HEK293 (cell line): ENCODE results near the gene ILDR1.

Source experiments
- CTCF ChIA-PET: fragments of 350-600 bp; formaldehyde crosslinking; extraction: SDS; loops from one replicate; lab custom pipeline; 2021; ENCODE audit warnings: antibody characterized with exemption; lab: Yijun Ruan, JAX
- POLR2A ChIA-PET: fragments of 300-600 bp; formaldehyde crosslinking; extraction: SDS; loops from one replicate; lab custom pipeline; 2020; ENCODE audit warnings: antibody characterized with exemption, inconsistent platforms; lab: Yijun Ruan, JAX
- H3K27ac ChIP-seq: fragments of 200-500 bp; sonication (Bioruptor generic); 2 replicates; pipeline ENCODE4 v1.5.1; 2014; ENCODE audit warnings: low read depth, low read length, control low read depth, inconsistent platforms; ENCODE audit errors: extremely low read depth
- H3K36me3 ChIP-seq, 2 experiments: fragments of 200-500 bp in 1 of 2; sonication (Bioruptor generic) in 1 of 2; 1 replicate in 1 of 2; 2 replicates in 1 of 2; pipeline ENCODE4 v1.5.1; 2014 to 2017; ENCODE audit warnings: inconsistent platforms in 2 of 2, low read length in 2 of 2; ENCODE audit not compliant: control insufficient read depth in 2 of 2, insufficient read depth in 1 of 2
- H3K4me1 ChIP-seq: fragments of 200-500 bp; sonication (Bioruptor generic); 2 replicates; pipeline ENCODE4 v1.5.1; 2014; ENCODE audit warnings: mild to moderate bottlenecking, low read length, inconsistent platforms; ENCODE audit not compliant: control insufficient read depth, insufficient read depth
- H3K4me3 ChIP-seq: 2 replicates; pipeline ENCODE4 v1.5.1; 2011; ENCODE audit warnings: low read depth, mild to moderate bottlenecking, control low read depth, low read length, moderate library complexity
- H3K9me3 ChIP-seq: fragments of 200-500 bp; sonication (Bioruptor generic); 2 replicates; pipeline ENCODE4 v1.5.1; 2014; ENCODE audit warnings: low read depth, low read length, inconsistent platforms; ENCODE audit not compliant: control insufficient read depth, insufficient read depth
- HOXA7 ChIP-seq: sonication (generic); formaldehyde crosslinking; IDR thresholded peaks from 2 replicates; pipeline ENCODE4 v1.8.1; 2022; ENCODE audit warnings: missing genetic modification reagents, borderline replicate concordance
- REST ChIP-seq: fragments of 450-650 bp; formaldehyde crosslinking; IDR thresholded peaks from 2 replicates; pipeline ENCODE4 v1.5.1; 2016; ENCODE audit warnings: missing biosample characterization, missing genetic modification characterization
- SP3 ChIP-seq: fragments of 450-650 bp; formaldehyde crosslinking; IDR thresholded peaks from 2 replicates; pipeline ENCODE4 v1.5.1; 2016; ENCODE audit warnings: missing biosample characterization, missing genetic modification characterization
- TRIM28 ChIP-seq: IDR thresholded peaks from 2 replicates; pipeline ENCODE4 v1.6.1; 2011; ENCODE audit warnings: low read length, control low read depth, borderline replicate concordance
- ZNF169 ChIP-seq: fragments of 450-650 bp; formaldehyde crosslinking; IDR thresholded peaks from 2 replicates; pipeline ENCODE4 v1.5.1; 2016; ENCODE audit warnings: missing biosample characterization, missing genetic modification characterization
- ZNF184 ChIP-seq: fragments of 450-650 bp; IDR thresholded peaks from 2 replicates; pipeline ENCODE4 v1.5.1; 2018; ENCODE audit warnings: missing biosample characterization, mild to moderate bottlenecking, missing genetic modification characterization
- ZNF248 ChIP-seq: fragments of 450-650 bp; formaldehyde crosslinking; IDR thresholded peaks from 2 replicates; pipeline ENCODE4 v1.5.1; 2017; ENCODE audit warnings: missing biosample characterization, missing genetic modification characterization
- ZNF544 ChIP-seq: fragments of 450-650 bp; formaldehyde crosslinking; IDR thresholded peaks from 2 replicates; pipeline ENCODE4 v1.5.0; 2017; ENCODE audit warnings: missing biosample characterization, missing genetic modification characterization
- ZNF558 ChIP-seq: fragments of 450-650 bp; formaldehyde crosslinking; IDR thresholded peaks from 2 replicates; pipeline ENCODE4 v1.5.1; 2016; ENCODE audit warnings: missing biosample characterization, missing genetic modification characterization
- ZNF560 ChIP-seq: fragments of 450-650 bp; formaldehyde crosslinking; IDR thresholded peaks from 2 replicates; pipeline ENCODE4 v1.5.1; 2017; ENCODE audit warnings: missing biosample characterization, missing genetic modification characterization, borderline replicate concordance
- ZSCAN18 ChIP-seq: fragments of 450-650 bp; formaldehyde crosslinking; IDR thresholded peaks from 2 replicates; pipeline ENCODE4 v1.5.1; 2016; ENCODE audit warnings: missing biosample characterization, missing genetic modification characterization
- TF ChIP-seq, protein P1 (sequence below): fragments of 450-650 bp; IDR thresholded peaks from 2 replicates; pipeline ENCODE4 v1.5.1; 2018; ENCODE audit warnings: missing biosample characterization, missing genetic modification characterization
- TF ChIP-seq, protein P2 (sequence below): fragments of 450-650 bp; formaldehyde crosslinking; IDR thresholded peaks from 2 replicates; pipeline ENCODE4 v1.5.1; 2017; ENCODE audit warnings: missing biosample characterization, missing genetic modification characterization
- TF ChIP-seq, protein P3 (sequence below): fragments of 450-650 bp; formaldehyde crosslinking; conservative IDR thresholded peaks from 2 replicates; pipeline ENCODE4 v1.5.1; 2016; ENCODE audit warnings: low read depth, missing biosample characterization, missing genetic modification characterization
- TF ChIP-seq, protein P4 (sequence below): fragments of 450-650 bp; formaldehyde crosslinking; IDR thresholded peaks from 2 replicates; pipeline ENCODE4 v1.5.1; 2016; ENCODE audit warnings: missing biosample characterization, missing genetic modification characterization

Gene ILDR1

GRCh38 chr3:122013448-122013925 is 8.6 kb downstream of the ILDR1 start (continued):
- TF ChIP-seq, protein P1, sequence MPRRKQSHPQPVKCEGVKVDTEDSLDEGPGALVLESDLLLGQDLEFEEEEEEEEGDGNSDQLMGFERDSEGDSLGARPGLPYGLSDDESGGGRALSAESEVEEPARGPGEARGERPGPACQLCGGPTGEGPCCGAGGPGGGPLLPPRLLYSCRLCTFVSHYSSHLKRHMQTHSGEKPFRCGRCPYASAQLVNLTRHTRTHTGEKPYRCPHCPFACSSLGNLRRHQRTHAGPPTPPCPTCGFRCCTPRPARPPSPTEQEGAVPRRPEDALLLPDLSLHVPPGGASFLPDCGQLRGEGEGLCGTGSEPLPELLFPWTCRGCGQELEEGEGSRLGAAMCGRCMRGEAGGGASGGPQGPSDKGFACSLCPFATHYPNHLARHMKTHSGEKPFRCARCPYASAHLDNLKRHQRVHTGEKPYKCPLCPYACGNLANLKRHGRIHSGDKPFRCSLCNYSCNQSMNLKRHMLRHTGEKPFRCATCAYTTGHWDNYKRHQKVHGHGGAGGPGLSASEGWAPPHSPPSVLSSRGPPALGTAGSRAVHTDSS (tag by site-specific recombination) = no peak
- TF ChIP-seq, protein P2, sequence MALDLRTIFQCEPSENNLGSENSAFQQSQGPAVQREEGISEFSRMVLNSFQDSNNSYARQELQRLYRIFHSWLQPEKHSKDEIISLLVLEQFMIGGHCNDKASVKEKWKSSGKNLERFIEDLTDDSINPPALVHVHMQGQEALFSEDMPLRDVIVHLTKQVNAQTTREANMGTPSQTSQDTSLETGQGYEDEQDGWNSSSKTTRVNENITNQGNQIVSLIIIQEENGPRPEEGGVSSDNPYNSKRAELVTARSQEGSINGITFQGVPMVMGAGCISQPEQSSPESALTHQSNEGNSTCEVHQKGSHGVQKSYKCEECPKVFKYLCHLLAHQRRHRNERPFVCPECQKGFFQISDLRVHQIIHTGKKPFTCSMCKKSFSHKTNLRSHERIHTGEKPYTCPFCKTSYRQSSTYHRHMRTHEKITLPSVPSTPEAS = no peak
- TF ChIP-seq ZSCAN18 (tag by site-specific recombination) = no peak
- TF ChIP-seq, protein P3, sequence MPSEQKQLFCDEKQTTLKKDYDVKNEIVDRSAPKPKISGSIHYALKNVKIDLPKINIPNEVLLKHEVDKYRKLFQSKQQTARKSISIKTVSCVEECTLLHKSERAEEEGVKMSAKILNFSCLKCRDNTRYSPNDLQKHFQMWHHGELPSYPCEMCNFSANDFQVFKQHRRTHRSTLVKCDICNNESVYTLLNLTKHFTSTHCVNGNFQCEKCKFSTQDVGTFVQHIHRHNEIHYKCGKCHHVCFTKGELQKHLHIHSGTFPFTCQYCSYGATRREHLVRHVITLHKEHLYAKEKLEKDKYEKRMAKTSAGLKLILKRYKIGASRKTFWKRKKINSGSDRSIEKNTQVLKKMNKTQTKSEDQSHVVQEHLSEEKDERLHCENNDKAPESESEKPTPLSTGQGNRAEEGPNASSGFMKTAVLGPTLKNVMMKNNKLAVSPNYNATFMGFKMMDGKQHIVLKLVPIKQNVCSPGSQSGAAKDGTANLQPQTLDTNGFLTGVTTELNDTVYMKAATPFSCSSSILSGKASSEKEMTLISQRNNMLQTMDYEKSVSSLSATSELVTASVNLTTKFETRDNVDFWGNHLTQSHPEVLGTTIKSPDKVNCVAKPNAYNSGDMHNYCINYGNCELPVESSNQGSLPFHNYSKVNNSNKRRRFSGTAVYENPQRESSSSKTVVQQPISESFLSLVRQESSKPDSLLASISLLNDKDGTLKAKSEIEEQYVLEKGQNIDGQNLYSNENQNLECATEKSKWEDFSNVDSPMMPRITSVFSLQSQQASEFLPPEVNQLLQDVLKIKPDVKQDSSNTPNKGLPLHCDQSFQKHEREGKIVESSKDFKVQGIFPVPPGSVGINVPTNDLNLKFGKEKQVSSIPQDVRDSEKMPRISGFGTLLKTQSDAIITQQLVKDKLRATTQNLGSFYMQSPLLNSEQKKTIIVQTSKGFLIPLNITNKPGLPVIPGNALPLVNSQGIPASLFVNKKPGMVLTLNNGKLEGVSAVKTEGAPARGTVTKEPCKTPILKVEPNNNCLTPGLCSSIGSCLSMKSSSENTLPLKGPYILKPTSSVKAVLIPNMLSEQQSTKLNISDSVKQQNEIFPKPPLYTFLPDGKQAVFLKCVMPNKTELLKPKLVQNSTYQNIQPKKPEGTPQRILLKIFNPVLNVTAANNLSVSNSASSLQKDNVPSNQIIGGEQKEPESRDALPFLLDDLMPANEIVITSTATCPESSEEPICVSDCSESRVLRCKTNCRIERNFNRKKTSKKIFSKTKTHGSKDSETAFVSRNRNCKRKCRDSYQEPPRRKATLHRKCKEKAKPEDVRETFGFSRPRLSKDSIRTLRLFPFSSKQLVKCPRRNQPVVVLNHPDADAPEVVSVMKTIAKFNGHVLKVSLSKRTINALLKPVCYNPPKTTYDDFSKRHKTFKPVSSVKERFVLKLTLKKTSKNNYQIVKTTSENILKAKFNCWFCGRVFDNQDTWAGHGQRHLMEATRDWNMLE (tag by site-specific recombination) = no peak

GRCh38 chr3:122012821-122013220 is 9.2 kb downstream of the ILDR1 start:
- Histone ChIP-seq H3K4me3 (no peak overlapping the region), H3K9me3 (no peaks in the 10 kb centered on the region)
- no peak for TF ChIP-seq ZNF248 (tag by site-specific recombination)
- TF ChIP-seq ZNF544 (tag by site-specific recombination) = no peak
- TF ChIP-seq, all 188 proteins: peak for 0
- H3K36me3 ChIP-seq = no peaks in the 10 kb centered on the region
- POLR2A ChIA-PET = no interaction called here
- CTCF ChIA-PET = interaction anchor here (0.9 kb wide), 1 partner anchor 18 kb away, joined by 5 read pairs; no protein-coding TSS in a partner anchor
- no peak overlapping the region for H3K27ac ChIP-seq
- no peaks in the 10 kb centered on the region for H3K4me1 ChIP-seq

- Histone ChIP-seq H3K27ac (no peak overlapping the region), H3K36me3 (no peaks in the 10 kb centered on the region), H3K9me3 (no peaks in the 10 kb centered on the region), H3K4me3 (no peak overlapping the region), H3K4me1 (no peaks in the 10 kb centered on the region)
- ChIA-PET CTCF (no interaction called here), POLR2A (no interaction called here)
- no peak for TF ChIP-seq ZNF560 (tag by site-specific recombination)
- TF ChIP-seq REST (tag by site-specific recombination) = no peak
- TF ChIP-seq ZNF184 = no peak
- no peak for TF ChIP-seq TRIM28
- no peak for TF ChIP-seq HOXA7
- no peak for TF ChIP-seq ZNF558 (tag by site-specific recombination)
- TF ChIP-seq, protein P4, sequence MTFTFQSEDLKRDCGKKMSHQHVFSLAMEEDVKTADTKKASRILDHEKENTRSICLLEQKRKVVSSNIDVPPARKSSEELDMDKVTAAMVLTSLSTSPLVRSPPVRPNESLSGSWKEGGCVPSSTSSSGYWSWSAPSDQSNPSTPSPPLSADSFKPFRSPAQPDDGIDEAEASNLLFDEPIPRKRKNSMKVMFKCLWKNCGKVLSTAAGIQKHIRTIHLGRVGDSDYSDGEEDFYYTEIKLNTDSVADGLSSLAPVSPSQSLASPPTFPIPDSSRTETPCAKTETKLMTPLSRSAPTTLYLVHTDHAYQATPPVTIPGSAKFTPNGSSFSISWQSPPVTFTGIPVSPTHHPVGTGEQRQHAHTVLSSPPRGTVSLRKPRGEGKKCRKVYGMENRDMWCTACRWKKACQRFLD (tag by site-specific recombination) = no peak
- no peak for TF ChIP-seq SP3 (tag by site-specific recombination)
- TF ChIP-seq ZNF169 (tag by site-specific recombination) = no peak
These were observed 10.7 kb downstream of the ILDR1 start for GRCh38 chr3:122011396-122011795.
